Measurements from ENCODE around the gene CDH13.

The CDH13 gene

GRCh38 chr16:83010776-83011720 lies 384.3 kb downstream of the CDH13 start:
- DNase-seq: no peak

- DNase-seq: no peak
These were observed 385.2 kb downstream of the CDH13 start for GRCh38 chr16:83011939-83012338.

GRCh38 chr16:83013071-83013470 lies 386.3 kb downstream of the CDH13 start:
- DNase-seq: no peak

- DNase-seq: no peak
These were observed 393.2 kb downstream of the CDH13 start for GRCh38 chr16:83019963-83020362.

GRCh38 chr16:83021045-83021444 lies 394.3 kb downstream of the CDH13 start:
- DNase-seq: no peak

- no peak for DNase-seq
These were observed 395.0 kb downstream of the CDH13 start for GRCh38 chr16:83021746-83022145.

- DNase-seq: no peak
These were observed 396.2 kb downstream of the CDH13 start for GRCh38 chr16:83023011-83023410.

- no peak for DNase-seq
These were observed 396.9 kb downstream of the CDH13 start for GRCh38 chr16:83023640-83024039.

GRCh38 chr16:83027973-83028372 lies 401.2 kb downstream of the CDH13 start:
- no peak for DNase-seq

GRCh38 chr16:83029467-83029866 lies 402.7 kb downstream of the CDH13 start:
- no peak for DNase-seq

- no peak for DNase-seq
These were observed 404.8 kb downstream of the CDH13 start for GRCh38 chr16:83031524-83031923.

- no peak for DNase-seq
These were observed 410.3 kb downstream of the CDH13 start for GRCh38 chr16:83037102-83037501.

- DNase-seq: no peak
These were observed 411.1 kb downstream of the CDH13 start for GRCh38 chr16:83037884-83038283.

- no peak for DNase-seq
These were observed 413.4 kb downstream of the CDH13 start for GRCh38 chr16:83040174-83040573.

- DNase-seq: no peak
These were observed 417.8 kb downstream of the CDH13 start for GRCh38 chr16:83044589-83044988.

GRCh38 chr16:83045790-83046189 lies 419.0 kb downstream of the CDH13 start:
- no peak for DNase-seq

GRCh38 chr16:83046664-83047063 lies 419.9 kb downstream of the CDH13 start:
- no peak for DNase-seq

- no peak for DNase-seq
These were observed 424.7 kb downstream of the CDH13 start for GRCh38 chr16:83051451-83051850.

- DNase-seq: no peak
These were observed 427.5 kb downstream of the CDH13 start for GRCh38 chr16:83054283-83054682.

GRCh38 chr16:83058376-83058775 lies 431.6 kb downstream of the CDH13 start:
- DNase-seq: no peak

- no peak for DNase-seq
These were observed 432.5 kb downstream of the CDH13 start for GRCh38 chr16:83059237-83059636.

GRCh38 chr16:83066011-83066410 lies 439.2 kb downstream of the CDH13 start:
- DNase-seq: no peak

- no peak for DNase-seq
These were observed 440.1 kb downstream of the CDH13 start for GRCh38 chr16:83066881-83067280.

- DNase-seq: no peak
These were observed 441.9 kb downstream of the CDH13 start for GRCh38 chr16:83068686-83069085.
